Measurements from ENCODE around the gene UBQLN4.

- TF ChIP-seq, protein P1, sequence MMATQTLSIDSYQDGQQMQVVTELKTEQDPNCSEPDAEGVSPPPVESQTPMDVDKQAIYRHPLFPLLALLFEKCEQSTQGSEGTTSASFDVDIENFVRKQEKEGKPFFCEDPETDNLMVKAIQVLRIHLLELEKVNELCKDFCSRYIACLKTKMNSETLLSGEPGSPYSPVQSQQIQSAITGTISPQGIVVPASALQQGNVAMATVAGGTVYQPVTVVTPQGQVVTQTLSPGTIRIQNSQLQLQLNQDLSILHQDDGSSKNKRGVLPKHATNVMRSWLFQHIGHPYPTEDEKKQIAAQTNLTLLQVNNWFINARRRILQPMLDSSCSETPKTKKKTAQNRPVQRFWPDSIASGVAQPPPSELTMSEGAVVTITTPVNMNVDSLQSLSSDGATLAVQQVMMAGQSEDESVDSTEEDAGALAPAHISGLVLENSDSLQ (IDR thresholded peaks at IDR 0.05), result no peak
- TF ChIP-seq ELF4 (IDR thresholded peaks at IDR 0.05) (no peak), SUZ12 (IDR thresholded peaks at IDR 0.05) (no peak), FOXA1 (IDR thresholded peaks at IDR 0.05) (no peak), NFRKB (IDR thresholded peaks at IDR 0.05) (no peak), ARNT (IDR thresholded peaks at IDR 0.05) (no peak), FOXM1 (IDR thresholded peaks at IDR 0.05; ENCODE audit: borderline replicate concordance) (no peak), LEF1 (IDR thresholded peaks at IDR 0.05; ENCODE audit: borderline replicate concordance) (no peak), L3MBTL2 (conservative IDR thresholded peaks at IDR 0.05) (no peak), ZNF384 (IDR thresholded peaks at IDR 0.05) (no peak), HDGF (IDR thresholded peaks at IDR 0.05; ENCODE audit: borderline replicate concordance) (no peak), FOXK2 (IDR thresholded peaks at IDR 0.05) (no peak), TARDBP (IDR thresholded peaks at IDR 0.05) (no peak)
These were observed 51.2 kb downstream of the UBQLN4 start for GRCh38 chr1:156002188-156002911.
